K562 (cell line): ENCODE data around the gene UBXN2A. TPM values are rescaled to one million over a fixed set of nuclear protein-coding genes. Genes with fewer than 3 reads are reported as not detected.

Experiments used
- ATF1 ChIP-seq, 2 experiments: fragments of 450-650 bp in 1 of 2; IDR thresholded peaks; 2 replicates each; pipeline ENCODE4 v1.6.1; 2016; ENCODE audit warnings: missing compliant biosample characterization in 1 of 2, missing genetic modification characterization in 1 of 2
- E2F1 ChIP-seq: sonication (generic); formaldehyde crosslinking; IDR thresholded peaks from 2 replicates; pipeline ENCODE4 v1.8.1; 2023; ENCODE audit warnings: mild to moderate bottlenecking, missing genetic modification reagents, moderate library complexity
- ELK1 ChIP-seq: sonication (generic); formaldehyde crosslinking; IDR thresholded peaks from 2 replicates; pipeline ENCODE4 v1.8.1; 2022; ENCODE audit warnings: missing genetic modification reagents
- FOXA3 ChIP-seq, 2 experiments: fragments of 450-650 bp in 1 of 2; sonication (generic) in 1 of 2; formaldehyde crosslinking; IDR thresholded peaks in 1 of 2; conservative IDR thresholded peaks in 1 of 2; 2 replicates each; pipeline versions ENCODE4 v1.4.0 to v1.8.0; 2020 to 2022; ENCODE audit warnings: mild to moderate bottlenecking in 2 of 2, missing genetic modification reagents in 1 of 2
- GABPB2 ChIP-seq: fragments of 250-450 bp; sonication (Bioruptor Pico); conservative IDR thresholded peaks from 2 replicates; pipeline ENCODE4 v1.5.1; 2021; ENCODE audit warnings: mild to moderate bottlenecking
- GTF2F1 ChIP-seq: IDR thresholded peaks from 2 replicates; pipeline ENCODE4 v1.6.1; 2011; ENCODE audit warnings: low read depth, low read length, improper control_type of control experiment
- JUND ChIP-seq, 2 experiments: IDR thresholded peaks; 2 replicates in 1 of 2; 3 replicates in 1 of 2; pipeline ENCODE4 v1.6.1; 2011; ENCODE audit warnings: borderline replicate concordance in 2 of 2, low read depth in 2 of 2, low read length in 2 of 2, improper control_type of control experiment in 1 of 2, missing biosample characterization in 1 of 2, missing genetic modification characterization in 1 of 2, missing genetic modification reagents in 1 of 2
- MXI1 ChIP-seq: IDR thresholded peaks from 2 replicates; pipeline ENCODE4 v1.6.1; 2011; ENCODE audit warnings: low read depth, mild to moderate bottlenecking, improper control_type of control experiment, low read length
- NCOA6 ChIP-seq: fragments of 450-650 bp; IDR thresholded peaks from 2 replicates; pipeline ENCODE4 v1.6.1; 2017; ENCODE audit warnings: mild to moderate bottlenecking
- NCOR1 ChIP-seq: fragments of 450-650 bp; IDR thresholded peaks from 2 replicates; pipeline ENCODE4 v1.6.1; 2016; ENCODE audit warnings: mild to moderate bottlenecking, moderate library complexity
- RB1 ChIP-seq: fragments of 450-650 bp; IDR thresholded peaks from 2 replicates; pipeline ENCODE4 v1.6.1; 2017; ENCODE audit warnings: low read depth, mild to moderate bottlenecking
- SIN3A ChIP-seq, 2 experiments: fragments of 150-350 bp in 1 of 2; IDR thresholded peaks; 2 replicates each; pipeline ENCODE4 v1.6.1; 2011 to 2016; ENCODE audit warnings: borderline replicate concordance in 2 of 2, low read depth in 2 of 2, low read length in 2 of 2, mild to moderate bottlenecking in 2 of 2, moderate library complexity in 2 of 2; ENCODE audit not compliant: control insufficient read depth in 1 of 2
- SMC3 ChIP-seq: conservative IDR thresholded peaks from 2 replicates; pipeline ENCODE4 v1.6.1; 2011; ENCODE audit warnings: low read depth, low read length, improper control_type of control experiment; ENCODE audit not compliant: insufficient read depth
- SRSF9 ChIP-seq: fragments of 200-400 bp; formaldehyde crosslinking; IDR thresholded peaks from 2 replicates; pipeline ENCODE4 v1.6.1; 2017; ENCODE audit warnings: low read depth, low read length, borderline replicate concordance
- TSHZ1 ChIP-seq: fragments of 250-450 bp; sonication (Bioruptor Pico); IDR thresholded peaks from 2 replicates; pipeline ENCODE4 v1.4.0; 2020; ENCODE audit warnings: mild to moderate bottlenecking, moderate library complexity
- XRCC5 ChIP-seq: fragments of 200-400 bp; formaldehyde crosslinking; IDR thresholded peaks from 2 replicates; pipeline ENCODE4 v1.6.1; 2017; ENCODE audit warnings: low read depth, mild to moderate bottlenecking, low read length
- ZBTB2 ChIP-seq: fragments of 450-650 bp; IDR thresholded peaks from 2 replicates; pipeline ENCODE4 v1.6.1; 2016; ENCODE audit warnings: antibody characterized with exemption
- ZNF217 ChIP-seq: sonication (generic); formaldehyde crosslinking; IDR thresholded peaks from 2 replicates; pipeline ENCODE4 v1.8.0; 2022; ENCODE audit warnings: mild to moderate bottlenecking, missing genetic modification reagents
- ZNF282 ChIP-seq: sonication (generic); formaldehyde crosslinking; IDR thresholded peaks from 2 replicates; pipeline ENCODE4 v1.8.1; 2023; ENCODE audit warnings: missing genetic modification reagents
- polyA plus RNA-seq, 8 experiments: library from polyadenylated mRNA; depleted of rRNA in 4 of 8; stranded (reverse) in 5 of 8; unstranded in 3 of 8; fragments of >200 nt; fragmentation: Nextera tagmentation in 2 of 8; fragmentation: Illumina TruSeq in 1 of 8; extraction: Ambion mirVana in 2 of 8; extraction: Trizol in 1 of 8; gene quantifications; 2 replicates each; pipeline versions ENCODE4 v1.2.1 to v1.2.3, GENCODE V29; 2011 to 2014; ENCODE audit warnings: inconsistent platforms in 1 of 8, missing spikeins in 1 of 8
- total RNA-seq, 7 experiments: library from RNA; depleted of rRNA in 6 of 7; stranded (reverse); fragments of >200 nt in 6 of 7; fragmentation: Illumina TruSeq in 2 of 7; extraction: Trizol in 2 of 7; gene quantifications; 2 replicates each; pipeline versions ENCODE4 v1.2.1 to v1.2.3, GENCODE V29; 2011 to 2021; ENCODE audit warnings: low replicate concordance in 1 of 7

The UBXN2A gene
- total and polyA plus RNA-seq, 9 of the 15 experiments (the other 6 are each of a cell fraction or from before 2014, with no cell fraction given), result 3.4 to 25.6 (median 16.0) TPM

GRCh38 chr2:23939987-23940717 is at the start of gene UBXN2A (continued):
- TF ChIP-seq GABPB2 (CRISPR knock-in tag), result no peak
- no peak for TF ChIP-seq TSHZ1
- TF ChIP-seq JUND (IDR thresholded peaks at IDR 0.05; ENCODE audit: borderline replicate concordance, low read depth, low read length), result no peak
- TF ChIP-seq JUND (tag; IDR thresholded peaks at IDR 0.05; ENCODE audit: borderline replicate concordance, low read depth, low read length), result no peak
- no peak for TF ChIP-seq ELK1 (CRISPR knock-in tag)
- no peak for TF ChIP-seq SMC3
- TF ChIP-seq MXI1, result no peak
- no peak for TF ChIP-seq E2F1 (CRISPR knock-in tag)
- TF ChIP-seq ZBTB2, result no peak
- TF ChIP-seq ZNF282, result no peak
- no peak for TF ChIP-seq XRCC5
- no peak for TF ChIP-seq ATF1 (CRISPR knock-in tag; IDR thresholded peaks at IDR 0.05)
- TF ChIP-seq ATF1 (tag; IDR thresholded peaks at IDR 0.05), result no peak
- TF ChIP-seq NCOA6, result no peak
- no peak for TF ChIP-seq FOXA3 (CRISPR knock-in tag; conservative IDR thresholded peaks at IDR 0.05 in 1 of 2, IDR thresholded peaks at IDR 0.05 in 1 of 2)
- no peak for TF ChIP-seq NCOR1
- TF ChIP-seq SRSF9, result no peak
- no peak for TF ChIP-seq ZNF217 (CRISPR knock-in tag)
- 0 out of 2 replicates have a peak, but pooled peaks have one; percentile 26 for TF ChIP-seq GTF2F1
- TF ChIP-seq RB1, result peak; percentile 92
- peak; percentile 43 to 44; a peak in 1 of 4 replicates for TF ChIP-seq SIN3A (IDR thresholded peaks at IDR 0.05; ENCODE audit: borderline replicate concordance in 2 of 2, control insufficient read depth in 1 of 2, low read depth in 2 of 2, low read length in 2 of 2)
